NCI-H187 (cell line): ENCODE measurements around the gene P2RY2.
"Not testable (repeated sequence)": the region's sequence is repeated elsewhere in the genome, so short reads cannot be mapped to it uniquely, and the experiment has no call there.

Experiments
- DNase-seq, 2 experiments: peaks; one replicate each; lab custom pipeline; 2025; lab: John Stamatoyannopoulos, UW

P2RY2 gene

DNA sequence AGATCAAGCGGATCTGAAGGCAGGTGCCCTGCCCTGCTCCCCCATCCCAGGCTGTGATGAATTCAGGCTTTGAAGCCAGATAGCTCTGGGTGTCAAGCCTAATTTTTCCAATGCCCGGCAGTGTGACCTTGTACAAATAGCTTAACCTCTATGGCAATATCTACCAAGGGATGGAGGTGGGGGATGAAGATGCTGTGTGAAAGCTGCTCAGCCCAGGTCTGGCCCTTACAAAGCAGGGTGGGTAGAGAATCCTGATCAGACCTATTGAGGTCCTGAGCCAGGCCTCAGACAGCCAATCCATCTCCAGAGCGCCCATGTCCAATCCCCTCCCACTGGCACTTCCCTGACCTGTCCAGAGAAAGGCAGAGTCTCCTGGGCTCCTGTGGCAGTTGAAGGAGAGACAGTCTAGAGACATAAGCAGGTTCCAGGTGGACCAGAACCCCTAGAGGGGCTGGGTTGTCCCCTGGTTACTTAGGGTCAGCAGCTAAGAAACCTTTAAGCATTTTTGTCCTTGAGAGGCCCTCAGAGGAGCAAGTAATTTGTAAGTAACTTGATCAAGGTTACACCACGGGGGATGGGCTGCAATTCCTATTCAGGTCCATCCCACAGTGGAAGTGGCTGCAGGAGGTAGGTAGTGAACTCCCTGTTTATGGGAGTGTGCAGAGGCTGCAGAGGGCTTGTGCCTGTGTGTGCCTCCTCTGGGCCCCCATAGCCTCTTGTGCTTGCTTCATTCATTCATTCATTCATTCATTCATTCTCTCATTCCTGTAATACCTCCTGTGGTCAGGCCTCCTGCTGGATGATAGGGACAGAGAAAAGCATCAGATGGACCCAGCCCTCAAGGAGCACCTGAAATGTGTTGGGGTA is 10.4 kb downstream of the P2RY2 start:
- DNase-seq = no peak

DNA sequence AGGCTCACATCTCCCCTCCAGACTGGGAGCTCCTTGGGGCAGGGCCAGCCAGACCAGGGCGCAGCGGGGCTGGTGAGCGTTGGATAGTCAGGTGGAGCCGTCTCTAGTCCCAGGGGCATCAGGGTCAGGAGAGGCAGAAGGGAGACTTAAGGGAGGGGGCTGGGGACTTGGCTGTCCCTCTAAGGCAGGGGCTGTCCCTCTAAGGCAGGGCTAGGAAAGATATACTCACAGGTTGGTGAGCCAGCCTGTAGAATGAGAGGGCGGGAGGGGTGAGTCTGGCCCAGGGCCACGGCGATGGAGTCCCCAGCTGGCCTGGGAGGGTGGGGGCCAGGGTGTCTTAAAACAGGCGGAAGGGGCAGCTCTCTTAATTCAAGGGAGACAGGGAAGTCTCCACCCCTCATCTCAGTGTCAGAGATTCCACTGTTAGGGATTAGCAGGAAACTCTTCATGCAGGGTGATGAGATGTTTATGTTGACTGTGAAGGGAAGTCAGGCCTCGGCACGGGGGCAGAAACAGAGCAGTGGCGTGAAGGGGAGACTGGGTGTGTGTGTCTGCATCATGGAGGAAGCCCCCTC is 11.3 kb downstream of the P2RY2 start:
- DNase-seq = no peak

DNA sequence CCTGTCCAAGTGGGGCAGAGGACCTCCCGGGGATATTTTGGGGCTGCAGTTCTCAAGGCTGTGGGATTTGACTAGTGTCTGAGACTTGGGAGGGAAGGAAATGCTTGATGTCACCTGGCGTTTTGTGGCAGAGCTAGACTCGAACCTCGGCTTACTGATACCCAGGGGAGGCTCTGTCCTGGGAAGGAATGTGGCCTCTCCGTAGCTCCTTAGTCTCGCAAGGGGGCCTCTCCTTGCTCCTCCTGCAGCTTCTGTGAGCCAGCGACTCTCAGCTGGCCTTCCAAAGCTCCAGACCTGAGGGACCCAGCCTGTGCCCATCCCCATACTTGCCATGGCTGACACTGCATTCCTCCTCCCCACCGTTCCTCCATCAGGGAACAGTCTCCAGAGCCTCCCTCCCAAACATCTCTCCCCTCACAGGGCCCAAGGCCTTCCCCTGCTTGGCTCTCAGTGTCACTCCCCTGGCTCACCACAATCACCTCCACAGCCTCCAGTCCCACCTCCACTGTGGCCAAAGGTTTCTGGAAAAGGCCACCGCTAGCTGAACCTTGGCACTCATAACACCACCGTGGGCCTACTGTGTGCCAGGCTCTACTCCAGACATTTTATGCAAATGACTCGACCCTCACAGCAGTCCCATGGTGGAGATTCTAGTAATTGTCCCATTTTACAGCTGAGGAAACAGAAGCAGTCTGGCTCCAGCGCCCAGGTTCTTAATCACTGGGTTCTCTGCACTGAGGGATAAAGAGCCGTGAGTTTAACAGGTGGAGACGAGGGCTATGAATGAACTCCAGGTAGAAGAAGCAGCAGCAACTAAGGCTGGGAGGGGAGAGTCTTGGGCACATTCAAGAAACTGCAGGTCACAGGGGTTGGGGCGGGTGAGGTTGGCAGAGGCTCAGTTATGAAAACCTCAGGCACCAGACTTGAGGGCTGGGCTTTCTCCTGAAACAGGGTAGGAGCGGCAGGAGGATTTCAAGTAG is 12.1 kb downstream of the P2RY2 start:
- DNase-seq = no peak

DNA sequence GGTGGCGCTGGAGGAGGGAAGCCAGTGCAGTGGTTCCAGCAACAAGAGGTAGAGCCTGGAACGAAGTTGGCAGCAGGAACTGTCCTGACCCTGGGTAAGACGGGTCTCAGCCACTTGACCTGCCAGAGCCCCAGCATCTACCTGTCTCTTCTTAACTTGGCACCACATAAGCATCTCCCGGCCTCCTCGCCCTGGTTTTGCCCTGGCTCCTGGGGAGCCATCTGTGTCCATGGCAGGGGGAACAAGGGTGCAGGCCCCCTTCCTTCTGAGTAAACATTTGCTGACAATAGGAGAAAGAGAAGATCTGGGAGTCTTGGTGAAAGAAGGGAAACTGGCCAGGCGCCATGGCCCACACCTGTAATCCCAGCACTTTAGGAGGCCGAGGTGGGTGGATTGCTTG is 12.8 kb downstream of the P2RY2 start:
- DNase-seq = no peak

DNA sequence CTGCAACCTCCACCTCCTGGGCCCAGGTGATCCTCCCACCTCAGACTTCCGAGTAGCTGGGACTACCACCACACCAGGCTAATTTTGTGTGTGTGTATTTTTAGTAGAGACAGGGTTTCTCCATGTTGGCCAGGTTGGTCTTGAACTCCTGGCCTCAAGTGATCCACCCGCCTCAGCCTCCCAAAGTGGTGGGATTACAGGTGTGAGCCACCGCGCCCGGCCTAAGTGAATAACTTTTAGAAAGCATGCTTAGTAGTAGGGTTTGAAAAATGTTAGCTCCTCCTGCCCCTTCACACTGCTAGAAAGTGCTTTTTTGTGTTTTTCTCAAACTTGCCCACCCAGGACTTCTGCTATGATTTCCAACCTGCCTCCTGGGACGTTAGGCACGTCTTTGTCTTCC is 14.4 kb downstream of the P2RY2 start:
- DNase-seq = not testable (repeated sequence)

DNA sequence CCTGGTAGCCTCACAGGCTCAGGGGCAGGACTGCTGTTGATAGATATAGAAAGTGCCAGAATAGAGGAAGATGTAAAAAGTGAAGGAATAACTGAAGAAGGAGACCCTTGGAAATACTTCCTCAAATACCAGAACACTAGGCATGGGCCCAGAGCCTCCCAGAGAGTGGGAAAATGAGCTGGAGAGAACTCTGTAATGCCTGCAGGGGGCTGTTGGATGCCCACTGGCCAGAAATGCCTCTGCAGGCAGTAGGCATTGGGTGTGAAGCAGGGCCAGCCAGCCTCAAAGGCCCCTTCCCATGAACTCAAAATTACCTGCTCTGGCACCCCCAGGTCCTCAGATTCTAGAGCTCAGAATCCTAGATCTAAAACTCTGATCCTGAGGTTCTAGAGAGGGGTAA is 15.1 kb downstream of the P2RY2 start:
- no peak for DNase-seq

DNA sequence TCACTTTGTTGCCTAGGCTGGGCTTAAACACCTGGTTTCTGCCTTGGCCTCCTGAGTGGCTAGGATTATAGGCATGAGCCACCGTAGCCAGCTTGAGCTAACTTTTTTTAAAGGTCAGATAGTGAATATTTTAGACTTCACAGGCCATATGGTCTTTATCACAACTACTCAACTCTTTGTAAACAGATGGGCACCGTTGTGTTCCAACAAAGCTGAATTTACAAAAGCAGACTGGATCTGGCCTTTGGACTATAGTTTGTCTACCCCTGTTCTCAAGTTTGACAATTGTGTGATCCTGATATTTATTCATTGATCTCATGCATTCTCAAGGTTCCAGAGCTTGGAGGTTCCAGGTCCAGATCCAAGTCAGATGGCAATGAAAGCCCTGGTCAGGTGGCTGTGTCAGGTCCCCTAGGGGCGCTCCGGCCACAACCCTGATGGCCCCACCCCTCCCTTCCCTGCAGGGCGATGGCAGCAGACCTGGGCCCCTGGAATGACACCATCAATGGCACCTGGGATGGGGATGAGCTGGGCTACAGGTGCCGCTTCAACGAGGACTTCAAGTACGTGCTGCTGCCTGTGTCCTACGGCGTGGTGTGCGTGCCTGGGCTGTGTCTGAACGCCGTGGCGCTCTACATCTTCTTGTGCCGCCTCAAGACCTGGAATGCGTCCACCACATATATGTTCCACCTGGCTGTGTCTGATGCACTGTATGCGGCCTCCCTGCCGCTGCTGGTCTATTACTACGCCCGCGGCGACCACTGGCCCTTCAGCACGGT is 15.8 kb downstream of the P2RY2 start:
- no peak for DNase-seq

DNA sequence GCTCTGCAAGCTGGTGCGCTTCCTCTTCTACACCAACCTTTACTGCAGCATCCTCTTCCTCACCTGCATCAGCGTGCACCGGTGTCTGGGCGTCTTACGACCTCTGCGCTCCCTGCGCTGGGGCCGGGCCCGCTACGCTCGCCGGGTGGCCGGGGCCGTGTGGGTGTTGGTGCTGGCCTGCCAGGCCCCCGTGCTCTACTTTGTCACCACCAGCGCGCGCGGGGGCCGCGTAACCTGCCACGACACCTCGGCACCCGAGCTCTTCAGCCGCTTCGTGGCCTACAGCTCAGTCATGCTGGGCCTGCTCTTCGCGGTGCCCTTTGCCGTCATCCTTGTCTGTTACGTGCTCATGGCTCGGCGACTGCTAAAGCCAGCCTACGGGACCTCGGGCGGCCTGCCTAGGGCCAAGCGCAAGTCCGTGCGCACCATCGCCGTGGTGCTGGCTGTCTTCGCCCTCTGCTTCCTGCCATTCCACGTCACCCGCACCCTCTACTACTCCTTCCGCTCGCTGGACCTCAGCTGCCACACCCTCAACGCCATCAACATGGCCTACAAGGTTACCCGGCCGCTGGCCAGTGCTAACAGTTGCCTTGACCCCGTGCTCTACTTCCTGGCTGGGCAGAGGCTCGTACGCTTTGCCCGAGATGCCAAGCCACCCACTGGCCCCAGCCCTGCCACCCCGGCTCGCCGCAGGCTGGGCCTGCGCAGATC is 16.5 kb downstream of the P2RY2 start:
- DNase-seq = no peak

DNA sequence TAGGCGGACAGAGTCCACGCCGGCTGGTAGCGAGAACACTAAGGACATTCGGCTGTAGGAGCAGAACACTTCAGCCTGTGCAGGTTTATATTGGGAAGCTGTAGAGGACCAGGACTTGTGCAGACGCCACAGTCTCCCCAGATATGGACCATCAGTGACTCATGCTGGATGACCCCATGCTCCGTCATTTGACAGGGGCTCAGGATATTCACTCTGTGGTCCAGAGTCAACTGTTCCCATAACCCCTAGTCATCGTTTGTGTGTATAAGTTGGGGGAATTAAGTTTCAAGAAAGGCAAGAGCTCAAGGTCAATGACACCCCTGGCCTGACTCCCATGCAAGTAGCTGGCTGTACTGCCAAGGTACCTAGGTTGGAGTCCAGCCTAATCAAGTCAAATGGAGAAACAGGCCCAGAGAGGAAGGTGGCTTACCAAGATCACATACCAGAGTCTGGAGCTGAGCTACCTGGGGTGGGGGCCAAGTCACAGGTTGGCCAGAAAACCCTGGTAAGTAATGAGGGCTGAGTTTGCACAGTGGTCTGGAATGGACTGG is 17.2 kb downstream of the P2RY2 start:
- no peak for DNase-seq

DNA sequence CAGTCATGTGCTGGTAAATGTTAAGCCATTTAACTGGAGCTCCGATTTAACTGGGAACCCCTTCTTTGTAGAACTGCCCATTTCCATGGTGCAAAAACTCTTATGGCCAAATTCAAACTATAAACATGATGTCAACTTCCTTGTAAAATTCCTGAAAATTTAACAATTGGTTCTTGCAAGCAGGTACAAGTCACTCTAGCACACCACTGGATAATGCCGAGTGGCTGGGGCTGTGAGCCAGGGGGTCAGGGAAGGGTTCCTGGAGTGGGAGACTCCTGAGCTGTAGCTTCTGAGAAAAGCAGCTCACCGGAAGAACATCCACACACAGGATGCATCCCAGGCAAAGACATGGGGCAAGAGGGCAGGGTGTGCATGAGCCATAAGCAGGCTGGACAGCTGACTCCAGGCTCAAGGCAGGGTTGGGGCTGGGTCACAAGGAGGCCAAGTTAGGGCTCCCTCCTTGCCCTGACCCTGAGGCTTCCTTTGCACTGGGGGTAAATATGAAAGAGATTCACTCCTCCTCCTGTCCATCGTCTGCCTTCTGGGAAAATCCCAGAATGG is 18.2 kb downstream of the P2RY2 start:
- no peak for DNase-seq

DNA sequence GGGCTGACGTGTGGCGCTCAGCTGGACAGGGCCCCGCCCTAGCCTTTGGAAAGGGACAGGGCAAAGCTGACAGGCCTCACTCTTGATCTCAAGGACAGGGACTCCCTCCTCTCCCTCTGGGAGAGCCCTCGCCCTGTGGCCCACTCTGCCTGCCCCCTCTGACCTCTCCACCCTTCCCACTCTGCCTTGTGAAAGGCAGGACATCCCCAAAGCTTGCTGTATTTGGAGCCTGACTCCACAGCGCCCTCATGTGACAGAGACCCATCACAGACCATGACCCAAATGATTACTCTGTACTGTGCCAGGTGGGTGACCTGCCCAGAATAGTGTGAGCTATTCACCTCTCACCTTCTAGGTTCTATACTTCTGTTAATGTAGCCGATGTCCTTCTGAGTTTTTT is 18.8 kb downstream of the P2RY2 start:
- no peak for DNase-seq

DNA sequence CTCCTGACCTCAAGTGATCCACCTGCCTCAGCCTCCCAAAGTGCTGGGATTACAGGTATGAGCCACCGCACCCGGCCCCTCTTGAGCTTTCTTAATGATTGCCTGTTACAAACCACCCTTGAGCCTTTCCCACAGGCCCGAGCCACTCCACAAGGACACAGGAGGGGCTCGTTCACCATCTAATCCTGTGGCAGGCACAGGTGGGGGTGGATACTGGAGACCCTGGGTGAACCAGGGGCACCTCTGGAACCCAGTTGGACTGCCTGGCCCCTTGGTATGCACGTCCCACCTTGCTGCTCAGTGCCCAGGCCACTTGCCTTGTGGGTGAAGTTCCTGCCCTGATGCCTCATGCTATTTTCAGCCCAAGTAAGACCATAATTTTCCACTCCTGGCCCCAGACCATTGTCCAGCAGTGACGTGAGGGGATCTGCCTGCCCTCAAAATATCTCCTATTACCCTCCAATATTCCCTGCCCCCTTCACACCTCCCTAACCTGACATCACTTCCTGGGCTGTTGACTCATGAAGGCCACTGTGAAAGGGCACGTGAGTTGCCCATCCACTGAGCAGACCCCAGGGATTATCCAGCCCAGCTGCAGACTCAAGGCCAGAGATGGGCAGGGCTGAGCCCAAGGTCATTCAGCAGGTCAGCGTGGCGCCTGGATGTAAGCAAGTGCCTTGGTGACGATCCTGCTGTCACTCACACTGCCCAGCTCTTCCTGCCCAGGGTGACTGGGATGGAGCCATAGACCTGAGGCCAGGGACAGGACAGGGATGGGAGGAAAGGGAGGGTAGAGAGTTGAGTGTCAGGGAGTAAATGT is 19.6 kb downstream of the P2RY2 start:
- no peak for DNase-seq

DNA sequence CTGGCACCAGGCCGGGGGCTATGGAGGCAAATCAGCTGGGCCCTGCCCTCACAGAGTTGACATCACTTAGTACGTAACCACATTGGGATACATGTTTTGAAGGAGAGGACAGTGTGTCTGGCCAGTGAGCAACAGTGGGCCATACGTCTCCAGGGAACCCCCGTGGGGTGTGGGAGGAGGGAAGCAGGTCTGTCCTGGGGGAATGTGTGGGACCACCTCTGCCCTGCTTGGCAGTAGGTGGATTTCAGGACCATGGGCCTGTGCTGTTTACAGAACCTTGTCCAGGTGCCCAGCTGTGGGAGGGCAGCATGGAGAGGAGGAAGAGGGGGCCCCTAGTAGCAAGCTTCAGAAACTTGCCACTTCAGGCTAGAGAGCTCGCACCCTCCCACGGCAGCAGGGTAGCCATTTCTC is 21.0 kb downstream of the P2RY2 start:
- DNase-seq = no peak

DNA sequence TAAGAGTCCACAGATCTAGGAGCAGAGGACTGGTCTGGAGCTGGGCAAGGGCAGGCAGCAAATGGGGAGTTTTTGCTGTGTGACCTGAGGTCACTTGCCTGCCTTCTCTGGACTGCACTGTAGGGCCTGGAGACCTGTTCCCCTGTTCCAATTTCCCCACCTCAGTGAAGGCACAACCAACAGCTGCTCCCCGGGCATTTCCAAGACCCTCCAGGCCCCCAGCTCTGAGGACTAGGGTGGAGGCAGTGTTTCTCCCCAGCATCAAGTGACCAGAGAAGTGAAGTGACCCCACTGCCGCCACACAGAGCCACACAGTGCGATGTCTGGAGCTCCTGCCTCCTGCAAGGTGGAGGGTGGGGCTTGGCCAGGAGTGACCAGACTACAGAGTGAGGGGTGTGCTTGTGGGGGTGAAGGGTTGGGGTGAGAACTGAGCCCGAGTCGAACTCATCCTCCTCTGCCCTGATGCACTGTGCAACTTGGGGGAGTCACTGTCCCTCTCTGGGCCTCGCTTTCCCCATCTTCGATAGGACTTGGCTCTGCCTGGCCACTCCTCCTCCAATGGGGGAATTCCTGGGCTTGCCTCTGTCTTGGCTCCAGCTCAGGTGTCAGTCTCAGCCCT is 21.6 kb downstream of the P2RY2 start:
- DNase-seq = no peak

DNA sequence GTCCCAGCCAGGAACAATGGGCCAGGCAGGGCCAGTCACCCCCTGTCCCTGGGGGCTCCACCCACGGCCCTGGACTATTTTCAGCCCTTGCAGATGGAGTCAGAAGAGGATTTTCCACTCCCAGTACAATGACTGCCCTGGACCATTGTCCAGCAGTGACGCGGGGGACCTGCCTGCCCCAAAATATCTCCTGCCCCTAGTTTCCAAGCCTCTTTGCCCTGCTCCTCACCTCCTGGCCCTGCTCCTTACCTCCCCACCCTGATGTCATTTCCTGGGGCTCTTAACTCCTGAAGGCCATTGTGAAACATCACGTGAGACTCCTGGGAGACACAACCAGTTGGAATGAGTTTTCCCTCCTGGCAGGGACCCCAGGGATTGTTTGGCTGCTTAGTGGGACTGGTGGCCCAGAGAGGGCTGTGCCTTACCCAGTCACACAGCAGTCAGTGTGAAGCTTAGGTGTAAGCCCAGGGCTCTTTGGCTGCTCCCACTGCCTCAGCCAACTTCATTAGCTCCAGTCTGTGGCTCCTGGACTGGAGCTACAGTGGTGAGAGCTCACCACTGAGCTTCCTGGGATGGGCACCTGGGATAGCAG is 22.2 kb downstream of the P2RY2 start:
- no peak for DNase-seq

DNA sequence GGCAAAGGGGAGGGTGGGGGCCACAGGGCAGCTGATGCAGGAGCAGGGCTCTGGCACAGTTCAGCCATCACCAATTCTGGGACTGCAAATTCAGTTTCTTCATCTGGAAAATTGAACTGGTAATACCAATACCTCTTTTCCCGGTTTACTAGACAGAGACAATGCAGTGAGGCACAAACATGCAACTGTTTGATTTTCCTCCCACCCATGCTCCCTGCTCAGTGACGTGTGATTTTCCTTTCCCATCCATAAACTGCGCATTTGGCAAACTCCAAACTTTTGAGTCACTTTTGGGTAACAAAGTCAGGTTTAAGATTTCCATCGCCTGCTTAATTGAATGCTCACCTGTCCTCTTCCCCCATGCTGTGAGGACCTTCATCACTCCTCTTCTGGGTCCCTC is 23.2 kb downstream of the P2RY2 start:
- no peak for DNase-seq

DNA sequence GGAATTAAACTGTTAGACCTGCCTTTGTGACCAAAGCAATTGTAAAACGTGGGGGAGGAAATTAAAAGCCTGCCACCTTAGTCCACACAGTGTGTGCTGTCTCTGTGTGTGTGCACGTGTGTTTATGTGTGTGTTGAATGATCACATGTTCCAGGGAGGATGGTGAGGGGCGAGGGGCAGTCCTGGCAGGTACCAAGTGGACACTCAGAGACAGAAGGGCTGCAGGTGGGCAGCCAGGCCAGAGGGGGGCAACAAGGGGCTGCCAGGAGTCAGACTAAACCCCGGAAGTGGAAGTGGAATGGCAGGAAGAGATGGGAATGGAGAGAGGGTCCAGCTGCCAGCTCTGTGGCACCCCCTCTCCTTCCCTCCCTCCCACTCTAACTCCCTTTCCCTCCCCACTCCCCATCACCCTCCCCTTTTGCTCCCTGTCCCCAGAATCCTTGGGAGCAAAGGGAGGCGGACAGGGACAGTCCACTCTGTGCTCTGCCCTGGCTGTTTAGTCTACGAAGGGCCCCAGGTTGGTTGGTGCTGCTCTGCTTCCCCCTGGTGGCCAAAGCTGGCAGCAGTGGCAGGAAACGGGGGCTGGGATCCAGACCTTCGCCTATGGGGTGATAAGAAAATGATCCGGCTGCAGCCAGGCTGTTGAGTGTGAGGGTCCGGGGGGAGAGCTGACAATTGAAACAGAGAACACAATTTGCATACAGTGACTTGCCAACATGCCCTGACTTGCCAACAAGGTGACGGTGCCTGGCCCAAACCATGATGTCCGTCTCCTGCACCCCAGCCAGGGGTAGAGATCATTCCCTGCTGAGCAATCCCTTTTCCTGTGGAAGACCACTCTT is 24.4 kb downstream of the P2RY2 start:
- peak; percentile 17 to 32 for DNase-seq

DNA sequence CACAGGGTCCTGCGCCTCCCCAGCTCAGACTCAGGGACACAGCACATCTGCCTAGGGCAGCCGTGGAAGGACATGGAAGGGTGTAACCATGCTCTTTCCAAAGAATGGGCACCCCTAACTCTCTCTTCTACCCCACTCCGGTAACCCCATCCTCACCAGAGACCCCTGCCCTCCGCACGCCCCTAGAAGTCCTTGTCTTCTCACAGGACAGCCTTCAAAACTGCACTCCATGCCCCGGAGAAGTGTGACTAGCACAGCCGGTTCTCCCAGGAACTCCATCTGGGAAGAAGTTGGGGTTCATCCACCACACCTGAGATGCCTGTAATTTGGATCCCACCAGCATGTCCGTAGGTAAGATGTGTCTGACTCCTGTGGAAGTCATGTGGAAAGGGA is 25.0 kb downstream of the P2RY2 start:
- no peak for DNase-seq
